ENCODE measurements around the gene HMG20A. TPM values are rescaled to one million over a fixed set of nuclear protein-coding genes. Genes with fewer than 3 reads are reported as not detected.
A peak's percentile ranks its signal among the peaks of the same experiment; 100 is the strongest.

The HMG20A gene
- total RNA-seq, 2 experiments from 2014 or later: 41.2 to 47.1 TPM

DNA sequence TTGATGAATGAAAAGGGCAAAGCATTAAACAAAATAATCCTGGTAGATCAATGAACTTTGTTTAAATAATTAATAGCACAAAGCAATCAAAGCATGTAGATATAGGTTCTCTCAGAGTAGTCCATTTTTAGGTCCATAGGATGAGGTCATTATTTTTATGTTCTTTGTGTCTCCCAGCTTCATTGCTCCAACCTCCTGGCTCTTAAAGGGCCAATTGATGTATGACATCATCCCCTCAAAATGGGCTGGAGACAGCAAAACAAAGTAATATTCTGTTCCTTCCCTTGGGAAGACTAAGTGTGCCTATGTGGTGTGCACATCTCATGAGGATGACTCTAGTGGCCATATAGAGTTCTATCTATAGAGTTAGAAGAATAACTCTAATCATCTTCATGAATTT, 49.5 kb downstream of the HMG20A start:
- Mint-ChIP-seq H3K4me3 (no peak overlapping the region), H3K27me3 (no peaks in the 10 kb centered on the region), H3K36me3 (peaks cover 8% of the 10 kb centered on the region), H3K27ac (no peak overlapping the region), H3K9me3 (no peaks in the 10 kb centered on the region), H3K4me1 (no peaks in the 10 kb centered on the region)
- DNase-seq: no peak

DNA sequence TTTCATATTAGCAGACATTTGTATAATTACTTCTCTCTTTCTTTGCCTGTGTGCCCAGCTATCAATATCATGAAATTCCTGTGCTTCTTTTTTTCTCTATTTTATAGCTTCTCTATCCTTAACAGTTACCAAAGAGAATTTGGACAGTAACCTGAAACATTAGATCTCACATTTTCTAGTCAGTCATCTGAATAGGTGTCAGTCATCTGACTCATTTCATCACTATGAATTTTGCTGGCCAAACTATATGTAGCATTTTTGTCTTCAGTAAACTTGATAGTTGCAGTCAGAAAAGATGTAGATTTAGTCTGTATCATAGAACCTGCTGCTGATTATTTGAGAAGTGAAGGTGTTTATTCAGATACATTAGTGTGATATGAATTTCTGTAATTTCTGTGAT, 52.6 kb downstream of the HMG20A start:
- no peak for DNase-seq
- Mint-ChIP-seq H3K9me3 (no peaks in the 10 kb centered on the region), H3K27me3 (no peaks in the 10 kb centered on the region), H3K4me3 (no peak overlapping the region), H3K27ac (no peak overlapping the region), H3K36me3 (peaks cover 8% of the 10 kb centered on the region), H3K4me1 (no peaks in the 10 kb centered on the region)

DNA sequence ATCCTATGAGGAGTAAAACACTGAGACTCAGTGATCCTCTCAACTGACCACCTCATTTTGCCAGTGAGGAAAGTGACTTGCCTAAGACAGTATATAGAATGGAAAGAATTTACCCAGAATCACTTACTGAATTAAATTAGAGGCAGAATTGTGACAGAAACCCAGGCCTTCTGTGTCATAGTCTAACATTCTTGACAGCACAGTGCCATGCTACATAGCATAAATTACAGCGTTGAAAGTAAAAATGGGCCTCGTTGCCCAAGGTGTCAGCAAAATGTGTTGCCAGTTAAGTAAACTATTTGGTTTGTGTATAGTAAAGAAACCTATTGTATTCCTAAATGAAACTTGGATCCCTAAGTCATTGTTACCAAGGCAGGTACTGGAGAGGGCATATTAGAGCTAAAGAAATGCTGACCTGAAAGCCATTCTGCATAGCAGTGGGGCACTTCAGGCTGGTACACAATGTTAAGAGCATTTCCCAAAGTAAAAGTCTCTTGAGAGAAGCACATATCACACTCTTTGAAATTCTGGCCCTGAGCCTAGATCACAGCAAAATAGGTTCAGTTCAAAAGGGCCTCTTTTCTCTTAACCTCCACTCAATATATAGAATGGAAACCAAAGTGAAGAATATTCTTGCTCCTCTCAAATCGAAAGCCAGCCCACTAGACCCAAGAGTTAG, 53.8 kb downstream of the HMG20A start:
- Mint-ChIP-seq H3K27ac (no peak overlapping the region), H3K27me3 (no peaks in the 10 kb centered on the region), H3K4me1 (peaks cover 6% of the 10 kb centered on the region), H3K9me3 (no peaks in the 10 kb centered on the region), H3K4me3 (no peak overlapping the region), H3K36me3 (peaks cover 5% of the 10 kb centered on the region)
- no peak for DNase-seq

DNA sequence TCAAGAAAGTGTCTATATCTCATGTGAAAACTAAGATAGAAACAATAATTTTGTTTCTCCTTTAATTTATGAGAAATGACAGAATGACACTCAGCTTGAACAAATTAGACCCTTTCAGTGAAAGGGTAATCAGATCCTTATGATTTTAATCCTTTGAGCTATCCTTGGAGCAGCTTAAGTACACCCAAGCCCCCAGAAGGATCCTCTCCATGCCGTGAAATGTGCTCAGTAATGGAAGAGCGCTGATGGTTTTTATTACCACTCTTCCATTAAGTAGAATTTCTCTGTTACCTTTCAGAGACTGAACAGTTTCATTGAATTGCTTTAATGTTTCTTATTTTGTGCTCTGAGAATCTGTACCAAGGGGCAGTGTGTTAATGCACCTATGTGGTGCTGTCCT, 54.3 kb downstream of the HMG20A start:
- Mint-ChIP-seq H3K4me3 (no peak overlapping the region), H3K36me3 (peaks cover 4% of the 10 kb centered on the region), H3K27me3 (no peaks in the 10 kb centered on the region), H3K9me3 (no peaks in the 10 kb centered on the region), H3K4me1 (peaks cover 6% of the 10 kb centered on the region), H3K27ac (no peak overlapping the region)
- DNase-seq: no peak

DNA sequence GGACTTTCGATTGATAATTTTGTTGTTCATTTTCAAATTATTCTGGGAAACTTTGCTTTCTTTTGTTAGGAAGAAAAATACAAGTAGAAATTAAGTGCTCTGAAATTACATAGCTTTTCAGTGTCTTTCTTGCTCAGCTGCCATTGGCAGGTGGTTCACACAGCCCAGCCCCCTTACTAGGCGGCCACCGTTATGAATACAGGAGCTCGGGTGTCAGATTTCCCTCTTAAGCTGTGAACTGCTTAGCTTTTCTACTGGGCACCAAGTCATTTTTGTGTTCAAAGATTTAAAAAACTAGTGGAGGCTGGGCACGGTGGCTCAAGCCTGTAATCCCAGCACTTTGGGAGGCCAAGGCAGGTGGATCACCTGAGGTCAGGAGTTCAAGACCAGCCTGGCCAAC, 55.2 kb downstream of the HMG20A start:
- H3K4me1 Mint-ChIP-seq: peaks cover 6% of the 10 kb centered on the region
- H3K4me3 Mint-ChIP-seq: no peak overlapping the region
- DNase-seq: no peak
- no peaks in the 10 kb centered on the region for H3K9me3 Mint-ChIP-seq
- H3K27me3 Mint-ChIP-seq: no peaks in the 10 kb centered on the region
- H3K36me3 Mint-ChIP-seq: peaks cover 4% of the 10 kb centered on the region
- H3K27ac Mint-ChIP-seq: no peak overlapping the region

DNA sequence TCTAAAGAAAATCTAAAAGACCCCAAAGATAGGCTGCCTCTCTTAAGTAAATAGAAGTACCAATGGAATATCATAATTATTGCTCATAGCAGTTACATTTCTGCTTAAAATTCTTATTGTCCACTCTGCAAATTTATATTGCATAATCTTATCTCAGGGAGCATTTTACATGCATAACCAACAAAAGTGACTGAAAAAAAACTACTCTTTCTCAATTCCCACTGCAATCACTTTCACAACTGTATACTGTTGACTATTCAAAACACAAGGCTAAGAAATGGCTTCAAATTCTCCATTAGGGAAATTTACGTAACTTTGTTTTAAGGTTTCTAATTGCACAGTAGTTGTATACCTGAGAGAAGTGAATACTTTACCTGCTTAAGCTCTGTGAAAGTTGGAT, 56.3 kb downstream of the HMG20A start:
- H3K27ac Mint-ChIP-seq: no peak overlapping the region
- peaks cover 4% of the 10 kb centered on the region for H3K36me3 Mint-ChIP-seq

DNA sequence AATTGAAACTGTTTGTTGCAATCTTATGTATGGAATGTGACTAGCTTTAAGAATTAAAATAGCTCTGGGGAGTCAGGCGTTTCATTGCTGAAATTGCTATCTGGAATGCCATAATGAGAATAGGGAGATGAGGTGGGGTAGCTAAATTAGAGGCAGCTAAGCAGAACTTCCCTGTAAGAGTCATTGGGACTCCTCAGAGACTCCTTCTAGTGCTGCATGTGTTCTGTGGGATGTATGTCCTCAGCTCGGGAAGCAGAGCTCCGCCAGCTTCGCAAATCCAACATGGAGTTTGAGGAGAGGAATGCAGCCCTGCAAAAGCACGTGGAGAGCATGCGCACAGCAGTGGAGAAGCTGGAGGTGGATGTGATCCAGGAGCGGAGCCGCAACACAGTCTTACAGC, 57.4 kb downstream of the HMG20A start:
- Mint-ChIP-seq H3K27me3 (no peaks in the 10 kb centered on the region), H3K4me1 (peaks cover 6% of the 10 kb centered on the region), H3K27ac (no peak overlapping the region), H3K36me3 (peaks cover 4% of the 10 kb centered on the region), H3K9me3 (no peaks in the 10 kb centered on the region), H3K4me3 (no peak overlapping the region)
- no peak for DNase-seq

More for the DNA sequence above, 56.3 kb downstream of the HMG20A start:
- Mint-ChIP-seq H3K27me3 (no peaks in the 10 kb centered on the region), H3K4me1 (peaks cover 6% of the 10 kb centered on the region), H3K4me3 (no peak overlapping the region), H3K9me3 (no peaks in the 10 kb centered on the region)
- no peak for DNase-seq

DNA sequence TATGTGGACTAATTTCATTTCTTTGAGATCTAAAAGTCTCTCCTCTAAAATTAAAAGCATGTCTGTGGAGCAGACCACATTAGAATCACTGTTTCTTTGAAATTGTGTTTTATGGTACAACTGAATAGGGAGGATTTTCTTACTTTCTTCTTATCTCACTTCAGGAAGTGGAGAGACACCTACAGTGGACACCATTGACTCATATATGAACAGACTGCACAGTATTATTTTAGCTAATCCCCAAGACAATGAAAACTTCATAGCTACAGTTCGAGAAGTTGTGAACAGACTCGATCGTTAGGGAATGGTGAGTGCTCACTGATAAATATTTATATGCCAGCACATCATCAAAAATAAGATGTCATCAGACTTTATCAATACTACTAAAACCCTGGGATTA, 58.3 kb downstream of the HMG20A start:
- Mint-ChIP-seq H3K36me3 (peaks cover 4% of the 10 kb centered on the region), H3K9me3 (no peaks in the 10 kb centered on the region), H3K4me3 (no peak overlapping the region), H3K27ac (no peak overlapping the region), H3K27me3 (no peaks in the 10 kb centered on the region), H3K4me1 (peaks cover 6% of the 10 kb centered on the region)
- DNase-seq: no peak

DNA sequence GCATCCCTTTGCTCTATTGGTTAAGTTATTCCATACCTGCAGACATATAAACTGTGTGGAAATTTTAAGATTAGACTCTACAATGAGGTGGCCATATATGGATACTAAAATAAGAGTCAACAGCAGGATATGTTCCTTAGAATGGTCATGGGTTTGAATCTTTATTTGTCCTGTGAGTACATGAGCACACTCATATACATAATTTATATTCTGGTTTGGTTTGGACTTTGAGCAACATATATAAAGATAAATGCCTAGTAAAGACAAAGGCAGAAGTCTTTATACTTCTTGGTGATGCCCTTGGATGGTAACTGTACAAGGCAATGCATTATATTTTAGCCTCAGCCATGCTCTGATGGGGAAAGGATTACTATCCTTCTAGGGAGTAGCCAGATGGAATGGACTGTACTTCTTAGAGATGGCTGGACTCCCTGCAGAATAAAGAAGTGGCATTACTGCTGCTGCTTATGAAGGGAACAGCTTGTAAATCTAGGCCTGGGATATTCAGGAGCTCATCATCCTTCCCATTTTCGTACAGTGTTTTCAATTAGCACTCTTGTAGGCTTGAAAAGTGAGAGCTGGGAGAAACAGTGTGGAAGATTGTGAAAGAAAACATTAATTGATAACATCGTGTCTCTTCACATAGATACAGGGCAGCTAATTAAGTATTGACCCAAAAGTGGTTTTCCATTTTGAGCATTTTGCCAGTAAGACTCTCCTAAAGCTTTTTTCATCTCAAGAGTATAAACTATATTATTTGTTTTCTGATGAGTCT, 60.4 kb downstream of the HMG20A start:
- H3K27me3 Mint-ChIP-seq: no peaks in the 10 kb centered on the region
- H3K27ac Mint-ChIP-seq: no peak overlapping the region
- DNase-seq: no peak
- H3K4me3 Mint-ChIP-seq: no peak overlapping the region
- peaks cover 8% of the 10 kb centered on the region for H3K36me3 Mint-ChIP-seq
- H3K4me1 Mint-ChIP-seq: peaks cover 6% of the 10 kb centered on the region
- no peaks in the 10 kb centered on the region for H3K9me3 Mint-ChIP-seq

DNA sequence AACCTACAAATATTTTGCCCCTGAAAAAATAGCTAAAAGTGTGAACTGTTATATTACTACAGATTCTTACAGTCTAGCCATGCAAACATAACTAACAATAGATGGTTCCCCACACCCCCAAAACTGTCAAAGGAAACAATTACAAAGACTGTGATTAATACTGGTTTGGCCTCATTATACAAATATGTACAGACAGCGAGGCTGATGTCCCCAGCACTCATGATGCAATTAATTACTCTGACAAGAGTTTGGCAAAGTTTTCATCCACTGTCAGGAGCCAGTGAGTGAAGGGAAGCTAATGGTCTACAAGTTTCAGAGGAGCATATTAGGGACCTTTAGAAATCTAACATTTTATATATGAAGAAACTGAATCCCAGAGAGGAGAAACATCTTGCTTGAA, 61.0 kb downstream of the HMG20A start:
- Mint-ChIP-seq H3K27ac (no peak overlapping the region), H3K36me3 (peaks cover 10% of the 10 kb centered on the region), H3K27me3 (no peaks in the 10 kb centered on the region), H3K4me1 (peaks cover 6% of the 10 kb centered on the region), H3K9me3 (no peaks in the 10 kb centered on the region), H3K4me3 (no peak overlapping the region)
- DNase-seq: no peak

DNA sequence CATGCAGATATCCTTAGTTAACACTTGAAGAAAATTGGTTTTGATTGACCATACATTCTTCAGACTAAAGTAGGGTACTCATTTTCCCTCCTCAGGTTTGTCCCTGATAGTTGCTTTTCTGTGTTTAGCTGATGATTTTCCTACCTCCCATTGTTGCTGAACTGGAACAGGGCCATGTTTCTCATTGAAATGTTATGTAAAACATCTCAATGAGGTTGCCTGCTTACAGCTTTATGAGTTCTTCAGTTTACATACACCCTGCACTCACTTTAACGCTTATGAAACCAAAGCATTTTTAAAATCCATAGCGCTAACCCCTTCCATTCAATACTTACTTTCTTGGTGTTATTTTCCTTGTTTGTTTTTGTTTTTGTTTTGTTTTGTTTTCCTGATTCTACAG, 61.9 kb downstream of the HMG20A start:
- no peak for DNase-seq
- peaks cover 2% of the 10 kb centered on the region for H3K9me3 Mint-ChIP-seq
- H3K36me3 Mint-ChIP-seq: peaks cover 16% of the 10 kb centered on the region
- no peak overlapping the region for H3K4me3 Mint-ChIP-seq
- no peaks in the 10 kb centered on the region for H3K27me3 Mint-ChIP-seq
- no peak overlapping the region for H3K27ac Mint-ChIP-seq
- peaks cover 15% of the 10 kb centered on the region for H3K4me1 Mint-ChIP-seq

DNA sequence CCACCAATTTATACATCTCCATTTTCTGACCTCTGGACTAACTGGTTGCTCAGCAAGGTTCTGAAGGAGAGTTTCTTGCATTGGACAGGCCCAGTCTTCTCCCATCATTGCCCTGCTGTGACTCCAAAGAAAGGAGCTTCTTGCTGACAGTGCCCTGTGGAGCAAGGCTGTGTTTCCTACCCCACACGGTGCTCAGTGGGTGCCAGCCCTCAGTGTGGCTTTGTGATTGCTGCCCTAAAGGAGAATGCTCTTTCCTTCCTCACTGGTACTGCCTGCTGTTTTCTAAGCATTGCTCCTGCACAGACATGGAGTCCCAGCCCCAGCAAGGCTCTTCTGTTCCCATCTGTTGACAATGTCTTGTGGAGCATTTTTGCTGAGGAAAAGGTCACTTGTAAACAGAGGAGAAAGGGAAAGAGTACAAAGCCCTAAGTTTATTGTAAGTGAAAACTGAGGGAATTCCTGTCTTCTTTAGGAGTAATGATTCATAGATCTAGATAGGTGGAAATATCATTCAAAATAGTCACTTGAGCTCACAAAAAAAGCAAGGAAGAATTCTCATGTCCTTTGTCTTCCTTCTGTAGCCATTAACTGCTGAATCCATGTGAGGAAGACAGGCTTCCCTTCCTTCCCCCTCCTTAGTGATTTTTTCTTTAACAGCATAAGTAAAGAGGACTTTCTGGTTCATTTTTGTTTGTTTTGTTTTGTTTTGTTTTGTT, 62.9 kb downstream of the HMG20A start:
- Mint-ChIP-seq H3K27me3 (no peaks in the 10 kb centered on the region), H3K36me3 (peaks cover 16% of the 10 kb centered on the region), H3K4me3 (no peak overlapping the region), H3K4me1 (peaks cover 24% of the 10 kb centered on the region), H3K27ac (no peak overlapping the region), H3K9me3 (peaks cover 2% of the 10 kb centered on the region)
- no peak for DNase-seq

DNA sequence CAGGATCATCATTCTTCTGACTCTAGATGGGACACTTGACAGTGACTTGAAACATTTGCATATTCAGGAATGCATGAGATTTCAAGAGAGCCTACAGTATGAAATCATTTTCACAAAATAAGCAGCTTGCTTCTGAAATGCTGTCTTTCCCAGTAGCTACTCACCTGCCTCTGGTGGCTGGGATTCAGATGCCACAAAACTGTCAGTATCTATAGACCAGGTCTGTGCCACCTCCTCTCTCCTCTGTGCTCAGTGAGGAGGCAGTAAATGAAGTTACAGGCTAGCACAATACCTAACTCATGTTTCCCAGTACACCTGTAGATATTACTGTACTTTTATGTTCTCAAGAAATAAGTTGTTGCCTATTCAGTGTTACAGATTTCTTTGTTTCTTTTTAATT, 64.3 kb downstream of the HMG20A start:
- no peak overlapping the region for H3K4me3 Mint-ChIP-seq
- H3K27ac Mint-ChIP-seq: no peak overlapping the region
- H3K27me3 Mint-ChIP-seq: no peaks in the 10 kb centered on the region
- H3K4me1 Mint-ChIP-seq: peaks cover 18% of the 10 kb centered on the region
- peaks cover 2% of the 10 kb centered on the region for H3K9me3 Mint-ChIP-seq
- DNase-seq: no peak
- peaks cover 16% of the 10 kb centered on the region for H3K36me3 Mint-ChIP-seq

DNA sequence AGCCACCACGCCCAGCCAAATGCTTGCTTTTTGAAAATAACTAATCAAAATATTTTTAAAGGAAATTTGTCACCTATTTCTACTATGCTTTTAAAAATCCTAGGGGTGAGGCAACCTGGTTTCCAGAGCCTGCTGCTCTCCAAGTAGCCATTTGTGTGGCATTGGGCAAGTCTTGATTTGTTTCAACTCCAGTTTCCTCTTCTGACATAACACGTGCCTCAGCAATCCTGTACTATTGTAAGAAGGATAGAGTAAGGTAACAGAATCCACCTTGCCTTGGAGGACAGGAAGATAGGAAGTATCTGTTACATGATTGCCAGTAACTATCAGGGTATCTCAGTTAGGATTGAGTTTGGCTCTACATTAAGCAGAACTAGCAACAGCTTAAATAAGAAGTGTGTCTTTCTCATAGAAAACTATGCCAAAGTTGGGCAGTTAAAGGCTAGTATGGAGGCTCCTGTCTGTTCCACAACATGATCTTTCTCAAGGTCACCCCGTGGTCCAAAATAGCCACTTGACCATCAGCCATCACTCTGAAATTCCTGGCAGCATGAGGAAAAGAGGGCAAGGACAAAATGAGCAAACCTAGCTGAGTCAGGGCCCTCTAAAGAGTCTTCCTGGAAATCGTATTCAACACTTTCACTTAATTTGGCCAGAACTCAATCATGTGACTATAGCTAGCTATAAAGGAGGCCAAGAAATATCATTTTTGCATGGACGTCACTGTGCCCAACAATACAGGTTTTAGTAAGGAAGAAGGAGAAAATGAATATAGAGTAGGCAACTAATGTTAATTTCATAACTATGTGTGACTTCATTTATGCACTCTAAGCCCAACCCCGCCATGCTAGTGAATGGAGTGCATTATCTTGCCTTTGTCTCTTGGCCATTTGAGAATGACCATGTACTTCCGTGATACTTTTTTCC, 66.1 kb downstream of the HMG20A start:
- H3K27ac Mint-ChIP-seq: peak overlapping the region; percentile 73
- peaks cover 18% of the 10 kb centered on the region for H3K4me1 Mint-ChIP-seq
- no peaks in the 10 kb centered on the region for H3K27me3 Mint-ChIP-seq
- peak overlapping the region; percentile 32 for H3K4me3 Mint-ChIP-seq
- H3K36me3 Mint-ChIP-seq: peaks cover 16% of the 10 kb centered on the region
- H3K9me3 Mint-ChIP-seq: peaks cover 2% of the 10 kb centered on the region
- DNase-seq: no peak

DNA sequence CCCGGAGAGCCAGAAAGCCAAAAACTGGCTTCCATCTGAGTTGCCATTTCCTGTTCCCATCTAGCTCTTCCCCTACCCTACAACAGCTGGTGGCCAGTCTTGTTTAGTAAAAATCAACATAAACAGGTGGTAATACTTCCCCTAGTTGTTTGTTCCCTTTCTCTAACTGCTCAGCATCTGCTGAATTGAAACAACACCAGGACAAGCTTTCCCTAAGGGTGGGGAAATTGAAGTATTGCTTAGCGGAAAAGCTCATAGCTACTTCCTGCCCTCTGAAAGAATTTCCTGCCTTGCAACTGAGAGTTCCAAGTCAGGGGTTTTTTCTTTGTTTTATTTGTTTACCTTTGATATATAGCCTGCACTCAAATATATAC, 66.8 kb downstream of the HMG20A start:
- H3K4me3 Mint-ChIP-seq: peak overlapping the region; percentile 32
- DNase-seq: no peak
- H3K27me3 Mint-ChIP-seq: no peaks in the 10 kb centered on the region
- H3K27ac Mint-ChIP-seq: peak overlapping the region; percentile 73
- H3K4me1 Mint-ChIP-seq: peaks cover 18% of the 10 kb centered on the region
- H3K36me3 Mint-ChIP-seq: peaks cover 18% of the 10 kb centered on the region
- H3K9me3 Mint-ChIP-seq: peaks cover 2% of the 10 kb centered on the region
